OCI-M2 (cell line): Measurements from ENCODE around the gene CEL.

ENCODE experiments used
- DNase-seq: peaks from one replicate; lab custom pipeline; 2025; ENCODE audit not compliant: unreplicated experiment; lab: John Stamatoyannopoulos, UW

The CEL gene

DNA sequence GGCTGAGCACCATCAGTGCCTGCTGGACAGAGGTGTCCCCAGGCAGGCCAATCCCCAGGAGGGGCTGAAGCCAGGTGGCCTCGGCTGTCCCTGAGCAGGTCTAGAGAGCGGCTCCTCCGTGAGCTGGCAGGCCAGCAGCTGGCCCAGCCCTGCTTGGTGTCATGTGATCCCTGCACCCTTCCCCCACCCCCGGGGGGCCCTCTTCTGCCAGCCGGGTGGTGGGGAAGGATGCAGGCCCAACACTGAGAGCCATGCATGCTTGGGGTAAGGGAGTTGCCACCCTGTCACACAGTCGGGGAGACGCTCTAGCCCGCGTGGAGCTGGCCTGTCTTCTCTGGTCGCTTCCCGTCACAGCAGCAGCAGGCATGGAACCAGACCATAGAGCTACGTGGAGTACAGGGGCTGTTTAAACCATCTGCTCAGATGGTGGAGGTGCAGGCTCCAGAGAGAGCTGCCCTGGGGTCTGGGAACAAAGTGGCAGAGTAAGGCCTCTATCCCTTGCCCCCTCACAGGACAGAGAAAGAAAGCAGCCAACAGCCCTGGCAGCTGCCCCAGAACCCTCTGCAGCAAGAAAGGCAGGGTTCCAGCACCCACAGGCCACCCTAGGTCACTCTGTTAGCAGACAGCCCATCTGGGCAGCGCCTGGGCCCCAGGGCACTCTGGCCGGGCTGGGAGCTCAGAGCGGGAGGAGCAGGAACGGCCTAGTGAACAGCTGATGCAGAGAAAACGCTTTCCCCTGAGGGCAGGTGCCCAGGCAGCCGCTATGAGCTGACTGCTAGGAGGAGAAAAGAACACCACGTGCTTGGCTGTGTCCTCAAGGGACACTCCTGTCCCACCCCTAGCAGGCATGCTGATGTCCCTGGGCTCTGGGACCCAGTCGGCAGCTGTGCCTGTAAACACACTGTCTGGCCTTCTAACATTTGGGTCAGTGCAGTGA, 52.4 kb downstream of the CEL start:
- DNase-seq, result no peak

DNA sequence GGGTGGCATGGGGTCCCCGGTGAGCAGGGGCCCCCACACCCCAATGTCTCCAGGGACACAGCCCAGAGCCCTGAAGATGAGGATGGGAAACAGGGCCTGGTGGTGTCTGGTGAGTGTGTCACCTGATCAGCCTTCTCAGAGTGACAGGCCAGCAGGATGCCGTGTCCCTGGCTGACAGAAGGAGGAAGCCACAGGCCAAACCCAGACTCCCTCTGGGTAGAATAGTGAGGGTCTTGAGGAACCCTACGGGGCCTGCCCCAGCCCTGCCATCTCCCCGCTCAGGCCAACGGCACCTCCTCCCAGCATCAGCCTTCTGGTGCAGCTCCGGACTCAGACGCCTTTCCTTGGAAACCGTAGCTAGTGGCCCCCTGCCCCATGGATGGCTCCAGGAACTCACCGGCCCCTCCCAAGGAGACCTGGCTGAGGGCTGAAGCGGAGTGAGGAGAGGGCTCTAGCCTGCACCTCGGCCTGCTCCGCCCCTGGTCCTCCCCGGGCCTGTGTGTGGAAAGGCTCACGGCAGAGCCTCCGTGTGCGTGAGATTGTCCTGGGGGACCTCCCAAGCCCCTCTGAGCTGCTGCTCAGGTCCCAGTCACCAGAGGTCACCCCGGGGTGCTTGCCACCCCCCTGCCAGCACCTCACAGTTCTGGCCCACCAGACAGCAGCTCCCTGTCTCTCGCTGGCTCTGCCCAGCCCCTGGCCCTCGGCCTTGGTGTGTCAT, 53.3 kb downstream of the CEL start:
- no peak for DNase-seq

DNA sequence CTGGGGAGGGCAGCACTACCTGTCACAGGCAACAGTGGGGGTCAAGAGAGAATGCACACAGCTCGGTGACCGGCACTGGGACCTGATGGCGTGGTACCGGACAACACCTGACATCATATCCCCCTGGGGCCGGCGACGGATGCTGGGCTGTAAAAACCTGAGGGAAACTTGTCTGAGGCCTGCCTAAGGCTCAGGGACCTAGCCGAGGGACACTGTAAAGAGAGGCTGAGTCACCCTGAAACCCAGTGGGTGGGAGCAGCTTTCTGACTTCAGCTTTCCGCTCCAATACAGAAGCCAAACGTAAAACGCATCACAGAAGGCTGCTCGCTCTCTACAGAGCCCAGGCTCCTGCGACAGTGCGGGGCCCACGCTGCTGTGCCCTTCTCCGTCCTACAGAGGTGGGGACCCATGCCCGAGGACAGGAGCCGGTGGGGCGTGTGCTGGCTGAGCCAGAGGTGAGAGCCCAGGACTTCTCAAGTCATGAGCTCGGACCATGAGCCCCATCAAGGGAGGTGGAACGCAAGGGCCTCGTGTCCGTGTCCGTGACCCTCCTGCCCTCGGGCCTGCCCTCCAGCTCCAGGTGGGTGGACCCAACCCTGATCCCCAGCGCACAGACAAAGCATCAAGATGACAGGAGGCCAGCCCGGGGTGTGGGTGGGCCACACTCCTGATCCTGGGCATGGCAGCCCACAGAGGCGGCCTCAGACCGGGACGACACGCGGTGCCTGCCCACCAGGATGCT, 54.0 kb downstream of the CEL start:
- DNase-seq, result no peak

DNA sequence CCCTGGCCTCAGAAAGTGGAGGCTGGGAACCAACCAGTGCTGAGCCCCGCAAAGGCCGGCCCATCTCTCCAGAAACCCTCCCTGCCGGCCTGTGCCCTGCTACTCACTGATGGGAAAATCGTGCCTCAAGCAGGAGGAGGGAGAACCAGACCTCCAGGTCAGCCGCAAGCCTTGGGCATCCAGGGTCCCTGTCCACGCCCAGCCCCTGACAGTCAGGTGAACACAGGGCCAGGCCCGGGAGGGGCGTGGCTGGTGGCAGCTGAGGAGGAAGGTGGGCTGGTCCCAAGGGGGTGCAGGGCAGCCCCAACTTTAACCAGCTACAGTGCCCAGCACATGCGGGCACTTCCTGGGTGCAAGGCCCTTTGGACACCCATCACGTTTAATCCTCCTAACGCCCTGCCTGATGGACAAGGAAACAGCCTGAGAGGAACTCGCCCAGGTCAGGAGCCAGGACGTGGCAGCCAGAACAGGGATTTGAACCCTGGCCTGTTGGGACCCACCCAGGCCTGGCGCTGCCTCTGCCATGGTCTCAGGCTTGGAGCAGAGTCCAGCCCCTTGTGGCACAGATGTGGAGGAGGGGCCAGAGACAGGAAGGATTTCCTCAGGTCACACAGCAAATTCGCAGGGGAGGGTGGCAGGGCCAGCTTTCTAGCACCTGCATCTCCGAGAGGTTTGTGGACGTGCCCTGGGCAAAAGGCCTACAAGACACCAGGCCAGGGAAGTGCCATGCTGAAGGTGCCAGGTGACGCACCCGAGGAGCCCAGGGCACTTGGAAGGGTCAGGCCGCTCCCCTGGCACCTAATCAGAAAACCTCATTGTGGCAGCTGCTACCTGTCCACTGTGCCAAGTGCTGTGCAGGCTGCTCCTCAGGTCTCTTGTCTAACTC, 54.8 kb downstream of the CEL start:
- DNase-seq, result no peak

GRCh38 chr9:133117271-133118178, 55.7 kb downstream of the CEL start:
- DNase-seq, result no peak

DNA sequence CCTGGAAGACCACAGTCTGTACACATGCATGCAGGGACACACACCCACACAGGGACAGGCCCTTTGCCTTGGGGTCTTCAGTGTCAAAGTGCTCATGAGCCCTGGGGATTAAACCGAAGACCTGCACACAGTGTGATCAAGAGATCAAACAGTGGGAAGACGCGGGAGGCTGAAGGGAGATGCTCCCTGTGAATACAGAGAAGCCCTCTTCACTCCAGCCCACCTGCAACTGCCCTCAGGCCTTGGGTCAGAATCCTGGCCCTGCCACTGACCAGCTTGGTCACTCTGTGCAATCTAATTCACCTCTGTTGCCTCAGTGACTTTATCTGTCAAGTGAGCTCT, 56.4 kb downstream of the CEL start:
- no peak for DNase-seq

GRCh38 chr9:133118568-133118967, 56.8 kb downstream of the CEL start:
- no peak for DNase-seq

- DNase-seq, result no peak
Measured at GRCh38 chr9:133119103-133119845, 57.5 kb downstream of the CEL start.

DNA sequence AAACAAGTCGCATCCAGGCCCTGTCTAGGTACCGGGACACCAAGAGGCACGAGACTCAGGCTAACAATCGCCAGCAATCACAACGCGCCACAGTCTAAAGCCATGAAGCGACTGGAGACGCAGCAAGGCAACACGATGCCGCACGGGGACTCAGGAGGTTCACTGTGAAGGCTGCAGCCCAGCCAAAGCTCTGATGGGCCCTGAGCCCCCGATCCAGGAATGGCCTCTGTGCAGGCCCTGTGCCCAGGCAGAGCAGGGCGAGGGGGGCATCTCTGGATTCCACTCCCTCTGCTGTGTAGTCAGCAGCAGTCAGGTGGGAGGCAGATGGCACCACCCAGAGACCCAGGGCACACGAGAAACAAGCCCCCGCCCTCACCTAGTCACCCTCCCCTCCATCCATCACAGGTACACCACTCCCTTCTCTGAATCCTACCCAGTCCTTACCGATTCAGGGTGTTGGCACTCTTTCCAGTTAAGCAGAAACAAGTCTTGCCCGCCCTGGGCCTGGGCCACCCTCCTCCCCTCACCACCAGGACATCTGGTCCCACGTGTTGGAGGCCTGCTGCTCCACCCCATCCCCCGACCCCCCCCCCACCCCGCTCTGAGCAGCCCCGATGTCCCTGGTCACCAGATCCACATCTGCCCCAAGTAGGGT, 58.2 kb downstream of the CEL start:
- no peak for DNase-seq

DNA sequence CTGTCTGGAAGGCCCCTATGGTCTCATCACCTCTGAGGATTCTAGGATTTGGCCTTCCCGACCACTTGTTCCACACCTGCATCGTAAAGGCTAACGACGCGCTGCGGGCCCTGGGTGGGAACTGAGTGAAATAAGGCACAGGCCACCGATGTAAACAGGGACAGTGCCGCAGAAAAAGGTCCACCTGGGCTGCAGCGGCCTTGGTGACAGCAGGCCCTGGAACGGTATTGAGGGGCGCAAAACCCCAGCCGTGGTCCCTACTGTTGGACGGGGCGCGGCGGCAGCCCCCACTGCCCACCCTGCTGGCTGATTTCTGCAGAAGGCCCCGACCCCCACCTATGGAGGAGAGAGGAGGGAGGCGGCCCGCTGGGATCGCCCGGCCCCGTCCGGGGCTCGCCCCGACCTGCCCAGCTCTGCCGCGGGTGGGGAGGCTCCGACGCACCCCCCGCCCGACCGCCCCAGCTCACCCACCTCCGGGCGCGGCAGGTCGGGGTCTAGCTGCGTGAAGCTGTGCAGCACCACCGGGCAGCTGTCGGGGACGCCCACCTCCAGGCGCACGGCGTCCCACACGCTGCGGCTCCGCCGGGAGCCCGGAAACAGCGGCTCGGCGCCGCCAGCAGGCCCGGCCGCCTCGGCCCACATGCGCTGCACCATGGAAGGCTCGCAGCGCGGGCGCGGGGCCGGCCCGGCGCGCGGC, 58.9 kb downstream of the CEL start:
- no peak for DNase-seq
